DMS153 treated with DMSO at 0.1 percent for 48 hours (cell line): ENCODE results near the gene GHDC.

ENCODE experiments used
- DNase-seq: peaks from one replicate; lab custom pipeline; 2025; ENCODE audit not compliant: unreplicated experiment; lab: John Stamatoyannopoulos, UW

GHDC gene

DNA sequence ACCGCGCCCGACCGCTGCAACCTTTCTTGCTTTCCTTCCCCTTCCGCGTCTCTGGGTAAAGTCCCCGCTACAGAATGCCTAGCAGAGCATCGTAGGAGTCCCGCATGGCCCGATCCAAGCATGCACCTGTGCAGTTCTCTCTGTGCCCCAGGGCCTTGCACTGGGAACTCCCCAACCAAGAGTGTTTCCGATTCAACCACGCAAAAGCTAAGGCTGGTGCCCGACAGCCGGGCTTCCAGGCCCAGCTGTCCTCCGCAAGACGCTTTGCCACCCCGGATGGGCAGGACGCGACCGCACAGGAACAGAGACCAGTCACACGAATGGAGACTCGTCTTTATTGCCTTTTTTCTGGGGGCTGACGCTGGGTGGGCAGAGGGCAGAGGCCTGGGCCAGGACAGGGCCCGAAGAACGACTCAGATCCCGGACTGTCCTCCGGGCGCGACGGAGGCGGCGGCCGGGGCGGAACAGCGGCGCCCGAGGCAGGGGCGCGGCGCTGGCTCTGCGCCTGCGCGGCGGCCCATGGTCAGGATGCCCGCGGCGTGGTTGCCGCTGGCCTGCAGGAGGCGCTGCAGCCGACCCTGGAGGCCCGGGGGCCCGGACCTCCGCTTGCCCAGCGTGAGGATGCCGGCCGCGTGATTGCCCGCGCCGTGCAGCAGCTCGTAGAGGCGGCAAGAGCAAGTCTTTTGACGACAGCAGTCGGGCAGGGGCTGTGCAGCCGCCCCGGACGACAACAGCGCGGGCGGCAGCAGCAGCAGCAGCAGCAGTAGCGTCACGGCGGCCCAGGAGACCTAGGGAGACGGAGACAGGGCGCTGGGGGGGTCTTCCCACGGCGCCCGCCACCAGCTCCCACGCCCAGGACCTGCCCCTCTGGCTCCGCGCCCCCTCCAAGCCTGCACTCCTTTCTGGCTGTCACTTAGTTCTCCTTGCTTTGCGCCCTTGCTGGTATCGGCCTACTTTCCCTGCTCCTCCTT is 10.3 kb downstream of the GHDC start:
- DNase-seq, result peak; percentile 69

DNA sequence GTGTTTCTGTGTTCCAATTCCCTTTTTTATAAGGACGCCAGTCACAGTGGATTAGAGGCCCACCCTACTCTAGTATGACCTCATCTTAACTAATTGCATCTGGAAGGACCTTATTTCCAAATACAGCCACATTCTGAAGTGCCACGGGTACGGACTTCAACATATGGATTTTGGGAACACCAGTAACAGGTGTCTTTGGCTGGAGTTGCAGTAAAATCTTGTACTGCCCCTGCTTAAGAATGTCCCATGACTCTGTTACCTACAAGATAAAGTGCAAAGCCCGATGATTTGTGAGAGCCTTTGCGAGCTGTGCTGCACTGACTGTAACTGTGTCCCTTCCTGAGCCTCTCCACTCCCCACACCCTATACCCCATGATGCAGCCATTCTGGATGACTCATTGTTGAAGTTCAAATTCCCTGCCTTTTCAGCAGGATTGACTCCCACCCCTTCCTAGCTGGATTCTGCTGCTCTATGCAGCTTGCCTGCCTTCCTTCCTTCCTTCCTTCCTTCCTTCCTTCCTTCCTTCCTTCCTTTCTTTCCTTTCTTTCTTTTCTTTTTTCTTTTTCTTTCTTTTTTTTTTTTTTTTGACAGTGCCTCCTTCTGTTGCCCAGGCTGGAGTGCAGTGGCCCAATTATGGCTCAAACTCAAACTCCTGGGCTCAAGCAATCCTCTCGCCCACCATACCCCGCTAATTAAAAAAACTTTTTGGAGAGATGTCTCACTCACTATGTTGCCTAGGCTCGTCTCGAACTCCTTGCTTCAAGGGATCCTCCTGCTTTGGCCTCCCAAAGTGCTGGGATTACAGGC is 11.2 kb downstream of the GHDC start:
- DNase-seq, result no peak

GRCh38 chr17:42181851-42182207 is 12.5 kb downstream of the GHDC start:
- no peak for DNase-seq

GRCh38 chr17:42180922-42181850 is 13.1 kb downstream of the GHDC start, which contains the start of gene KCNH4:
Gene KCNH4, minus strand, starts transcription at chr17:42181142. Its CDS starts 197 bp downstream, at chr17:42180945.
- DNase-seq, result peak; percentile 68

DNA sequence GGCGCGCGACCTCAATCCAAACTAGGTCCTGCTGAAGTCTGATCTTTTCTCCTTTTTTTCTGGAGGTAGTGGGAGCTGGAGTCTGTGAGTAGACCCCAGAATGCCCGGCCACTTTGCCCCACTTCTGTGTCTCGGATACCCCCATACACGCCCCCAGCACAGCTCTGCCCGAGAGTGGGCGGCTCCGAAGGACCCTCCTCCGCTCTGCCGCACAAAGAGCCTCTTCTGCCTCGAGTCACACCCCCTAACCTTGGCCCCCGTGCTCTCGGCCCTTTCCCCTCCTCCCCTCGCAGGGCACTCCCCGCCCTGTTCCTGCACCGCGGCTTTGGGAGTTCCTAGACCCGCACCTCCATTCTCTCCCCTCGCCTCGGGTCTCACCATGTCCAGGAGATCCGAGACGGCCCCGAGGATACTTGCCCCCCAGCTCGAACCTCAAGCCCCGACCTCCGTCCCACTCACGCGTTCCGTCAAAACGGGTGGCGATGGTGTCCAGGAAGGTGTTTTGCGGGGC is 13.8 kb downstream of the GHDC start:
- DNase-seq, result no peak

DNA sequence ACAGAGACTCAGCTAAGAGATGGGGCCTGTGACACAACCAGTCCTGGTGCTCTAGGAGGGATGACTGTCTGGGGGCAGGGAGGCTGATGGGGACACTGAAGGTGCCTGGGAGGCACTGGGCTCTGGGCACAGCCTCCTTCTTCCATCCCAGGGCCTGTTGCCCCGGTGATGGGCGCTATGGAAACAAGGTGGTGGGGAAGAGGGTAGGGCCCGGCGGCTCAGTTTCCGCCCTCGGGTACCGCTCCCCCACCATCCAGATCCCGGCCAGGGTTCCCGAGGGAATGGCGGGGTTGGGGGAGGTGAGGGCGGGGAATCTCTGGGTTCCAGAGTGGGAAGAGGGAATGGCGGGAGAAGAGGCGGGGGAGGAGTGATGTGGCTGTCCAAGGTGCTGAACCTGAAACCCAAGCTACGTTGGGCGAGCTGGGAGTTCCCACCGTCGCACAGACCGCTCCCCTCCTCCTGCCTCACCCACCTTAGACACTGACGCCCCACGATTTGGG is 14.3 kb downstream of the GHDC start:
- peak; percentile 31 for DNase-seq

GRCh38 chr17:42179335-42179734 is 15.0 kb downstream of the GHDC start:
- DNase-seq, result no peak

- DNase-seq, result no peak
These were observed 15.5 kb downstream of the GHDC start for GRCh38 chr17:42178817-42179216.

- DNase-seq, result no peak
These were observed 16.6 kb downstream of the GHDC start for GRCh38 chr17:42177684-42178083.

GRCh38 chr17:42174126-42174783 is 20.0 kb downstream of the GHDC start:
- DNase-seq, result no peak

DNA sequence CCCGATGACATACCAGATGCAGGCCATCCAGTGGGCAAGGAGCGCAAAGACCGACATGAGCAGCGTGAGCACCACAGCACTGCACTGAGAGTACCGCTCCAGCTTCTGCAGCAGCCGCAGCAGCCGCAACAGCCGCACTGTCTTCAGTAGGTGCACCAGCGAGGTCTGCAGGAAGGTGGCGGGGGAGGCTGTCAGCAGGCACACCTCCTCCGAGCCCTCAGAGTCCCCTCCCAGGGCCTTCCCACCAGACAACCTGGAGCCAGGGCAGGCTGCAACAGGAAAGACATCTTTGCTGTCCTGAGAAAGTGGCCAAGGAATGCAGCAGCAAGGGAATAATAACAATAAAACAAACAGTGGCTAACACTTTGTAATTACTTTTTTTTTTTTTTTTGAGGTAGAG is 22.5 kb downstream of the GHDC start:
- DNase-seq, result no peak

- DNase-seq, result no peak
These were observed 24.9 kb downstream of the GHDC start for GRCh38 chr17:42169351-42169750.

DNA sequence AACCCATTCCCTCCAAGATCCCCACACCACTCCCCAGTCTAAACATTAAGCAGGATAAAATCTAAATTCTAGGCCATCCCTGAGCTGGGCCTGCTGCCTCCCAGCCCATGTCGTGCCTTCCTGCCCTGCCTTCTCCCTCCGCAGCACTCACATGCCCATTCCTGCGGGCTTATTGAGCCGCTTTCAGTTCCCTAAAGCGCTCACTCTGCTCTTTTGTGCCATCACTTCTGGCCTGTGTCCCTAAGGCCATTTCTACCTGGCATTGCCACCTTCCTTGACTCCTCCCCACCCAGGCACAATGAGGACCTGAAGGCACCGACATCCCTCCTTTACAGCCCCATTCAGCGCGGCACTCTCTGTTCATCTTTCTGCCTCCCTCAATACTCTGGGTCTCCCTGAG is 26.5 kb downstream of the GHDC start:
- no peak for DNase-seq

DNA sequence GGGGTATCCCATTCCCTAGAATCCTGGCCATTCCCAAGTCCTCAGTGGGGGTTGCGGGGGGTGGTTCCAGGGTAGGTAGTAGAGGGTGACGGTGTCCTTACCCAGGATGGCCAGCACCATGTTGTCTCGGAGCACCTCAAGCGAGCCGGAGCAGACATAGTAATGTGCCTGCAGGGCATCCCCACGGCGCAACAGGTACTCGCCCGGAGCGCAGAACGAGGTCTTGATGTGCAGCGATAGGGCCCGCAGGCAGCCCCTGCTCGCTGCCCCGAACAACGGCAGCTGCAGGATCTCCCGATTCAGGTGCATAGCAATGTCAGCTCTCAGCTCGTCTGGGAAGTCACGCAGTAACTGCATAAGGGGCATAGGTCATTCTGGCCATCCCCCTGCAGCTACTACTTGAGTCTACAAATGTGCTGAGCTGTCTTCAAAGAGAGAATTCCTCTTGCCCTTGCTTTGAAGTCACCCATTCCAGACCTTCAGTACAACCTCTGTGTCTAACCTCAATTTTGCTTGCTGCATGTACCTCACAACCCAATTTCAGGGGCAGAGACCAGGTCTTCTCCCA is 28.0 kb downstream of the GHDC start:
- no peak for DNase-seq

- no peak for DNase-seq
These were observed 28.5 kb downstream of the GHDC start for GRCh38 chr17:42165751-42166150.

DNA sequence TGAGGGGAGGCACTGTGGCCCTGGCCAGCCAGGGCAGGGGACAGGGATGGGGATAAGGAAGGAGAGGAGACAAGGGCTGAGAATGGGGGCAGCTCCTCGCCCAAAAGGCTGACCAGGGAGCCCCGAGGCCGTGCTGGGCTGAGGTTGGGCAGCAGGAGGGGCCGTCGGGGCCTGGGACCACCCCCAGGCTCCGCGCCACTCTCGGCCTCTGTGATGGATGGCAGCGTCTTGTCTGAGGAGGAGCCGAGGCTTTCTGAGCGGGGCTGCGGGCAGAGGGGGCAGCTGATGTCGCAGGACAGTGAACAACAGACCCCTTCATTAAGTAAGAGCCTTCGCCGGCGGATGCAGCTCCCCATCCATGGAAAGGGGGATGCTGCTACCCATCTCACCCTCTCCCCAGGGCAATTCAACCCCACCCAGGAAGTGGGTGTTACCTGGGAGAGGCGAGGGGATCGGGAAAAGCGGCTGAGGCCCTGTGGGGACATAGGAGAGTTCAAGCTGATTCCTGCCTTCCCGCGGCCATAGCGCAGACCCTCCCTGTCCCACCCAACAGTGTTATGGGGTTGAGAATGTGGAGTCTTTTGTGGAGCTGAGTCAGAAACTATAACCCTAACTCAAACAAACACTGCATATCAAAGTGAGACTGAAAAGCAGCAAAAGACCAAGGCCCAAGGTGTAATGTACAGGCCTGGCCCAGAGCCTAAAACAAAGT is 30.4 kb downstream of the GHDC start:
- DNase-seq, result no peak

GRCh38 chr17:42163113-42163512 is 31.2 kb downstream of the GHDC start:
- DNase-seq, result no peak

DNA sequence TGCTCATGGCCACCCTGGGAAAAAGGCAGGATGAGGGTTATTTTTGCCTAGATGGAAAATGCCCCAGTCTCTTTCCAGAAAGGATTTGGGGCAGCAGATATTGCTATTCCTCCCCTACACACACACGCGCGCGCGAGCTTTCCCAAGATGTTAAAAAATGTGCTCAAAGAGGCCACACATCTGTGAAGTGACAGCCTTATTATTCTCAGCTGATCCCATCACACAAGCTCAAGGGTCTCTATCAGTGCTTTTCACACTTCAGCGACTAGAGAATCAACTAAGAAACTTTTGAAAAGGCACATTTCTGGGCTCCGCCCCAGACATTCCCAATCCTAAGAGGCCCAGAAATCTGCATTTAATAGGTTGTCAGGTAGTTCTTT is 33.8 kb downstream of the GHDC start:
- no peak for DNase-seq
